Measurements from ENCODE around the gene EED. TPM values are rescaled to one million over a fixed set of nuclear protein-coding genes. Genes with fewer than 3 reads are reported as not detected.
"Not testable (repeated sequence)": the region's sequence is repeated elsewhere in the genome, so short reads cannot be mapped to it uniquely, and the experiment has no call there.

EED gene
- total and polyA plus RNA-seq, 4 donors, result 11.1 to 40.2 (median 16.5) TPM

- Histone ChIP-seq H3K27ac (ENCODE audit: low read depth in 1 of 2, low read length in 1 of 2) (no peak overlapping the region), H3K27me3 (ENCODE audit: control insufficient read depth in 3 of 3, insufficient read depth in 3 of 3, low read length in 2 of 3) (no peaks in the 10 kb centered on the region), H3K9me3 (ENCODE audit: control insufficient read depth in 4 of 4, insufficient read depth in 3 of 4, low read length in 3 of 4) (peaks cover 0 to 1% (median 0%) of the 10 kb centered on the region in 4 donors), H3K36me3 (ENCODE audit: control insufficient read depth in 4 of 4, insufficient read depth in 4 of 4, low read length in 4 of 4) (peaks cover 4 to 32% (median 19%) of the 10 kb centered on the region in 4 donors), H3K9ac (ENCODE audit: insufficient read depth in 1 of 2, low read length in 2 of 2) (no peak overlapping the region), H3K4me1 (ENCODE audit: control insufficient read depth in 5 of 5, insufficient read depth in 5 of 5, low read length in 5 of 5) (peaks cover 0 to 6% (median 2%) of the 10 kb centered on the region in 5 donors), H3K4me3 (no peak overlapping the region)
- no peak for TF ChIP-seq CTCF (IDR thresholded peaks at IDR 0.05; ENCODE audit: control extremely low read depth, extremely low read depth)
- WGBS, 2 donors, result 47 to 80% methylated on average over 3 of the region's 3 CpGs
- DNase-seq (no peak), ATAC-seq (ENCODE audit: insufficient read depth, low FRiP score) (no peak)
Observed at GRCh38 chr11:86279747-86280146, 35.2 kb downstream of the EED start.

GRCh38 chr11:86287468-86287796, 42.9 kb downstream of the EED start:
- H3K36me3 ChIP-seq (ENCODE audit: control insufficient read depth in 4 of 4, insufficient read depth in 4 of 4, low read length in 4 of 4), result peaks cover 4 to 7% (median 5%) of the 10 kb centered on the region in 4 donors
- no peak for TF ChIP-seq CTCF (IDR thresholded peaks at IDR 0.05; ENCODE audit: control extremely low read depth, extremely low read depth)
- no peak overlapping the region for H3K9ac ChIP-seq (ENCODE audit: insufficient read depth in 1 of 2, low read length in 2 of 2)
- H3K4me3 ChIP-seq, result no peak overlapping the region
- no peaks in the 10 kb centered on the region for H3K4me1 ChIP-seq (ENCODE audit: control insufficient read depth in 5 of 5, insufficient read depth in 5 of 5, low read length in 5 of 5)
- peaks cover 0 to 1% (median 0%) of the 10 kb centered on the region in 4 donors for H3K9me3 ChIP-seq (ENCODE audit: control insufficient read depth in 4 of 4, insufficient read depth in 3 of 4, low read length in 3 of 4)
- no peaks in the 10 kb centered on the region for H3K27me3 ChIP-seq (ENCODE audit: control insufficient read depth in 3 of 3, insufficient read depth in 3 of 3, low read length in 2 of 3)
- DNase-seq (no peak), ATAC-seq (ENCODE audit: insufficient read depth, low FRiP score) (no peak)
- 93 to 94% methylated on average over 2 of the region's 2 CpGs for WGBS, 2 donors
- no peak overlapping the region for H3K27ac ChIP-seq (ENCODE audit: low read depth in 1 of 2, low read length in 1 of 2)

GRCh38 chr11:86288776-86289507, 44.4 kb downstream of the EED start:
- Histone ChIP-seq H3K27ac (ENCODE audit: low read depth in 1 of 2, low read length in 1 of 2) (no peak overlapping the region), H3K9ac (ENCODE audit: insufficient read depth in 1 of 2, low read length in 2 of 2) (no peak overlapping the region), H3K4me1 (ENCODE audit: control insufficient read depth in 5 of 5, insufficient read depth in 5 of 5, low read length in 5 of 5) (no peaks in the 10 kb centered on the region), H3K27me3 (ENCODE audit: control insufficient read depth in 3 of 3, insufficient read depth in 3 of 3, low read length in 2 of 3) (no peaks in the 10 kb centered on the region), H3K9me3 (ENCODE audit: control insufficient read depth in 4 of 4, insufficient read depth in 3 of 4, low read length in 3 of 4) (peaks cover 0 to 1% (median 0%) of the 10 kb centered on the region in 4 donors), H3K4me3 (no peak overlapping the region), H3K36me3 (ENCODE audit: control insufficient read depth in 4 of 4, insufficient read depth in 4 of 4, low read length in 4 of 4) (peaks cover 4 to 5% (median 5%) of the 10 kb centered on the region in 4 donors)
- DNase-seq, result no peak
- WGBS, 2 donors, result 77 to 87% methylated on average over 7 of the region's 7 CpGs
- no peak for TF ChIP-seq CTCF (IDR thresholded peaks at IDR 0.05; ENCODE audit: control extremely low read depth, extremely low read depth)
- ATAC-seq (ENCODE audit: insufficient read depth, low FRiP score), result no peak

- H3K4me3 ChIP-seq; H3K9ac ChIP-seq (ENCODE audit: insufficient read depth in 1 of 2, low read length in 2 of 2); H3K27me3 ChIP-seq (ENCODE audit: control insufficient read depth in 3 of 3, insufficient read depth in 3 of 3, low read length in 2 of 3); H3K4me1 ChIP-seq (ENCODE audit: control insufficient read depth in 5 of 5, insufficient read depth in 5 of 5, low read length in 5 of 5); H3K9me3 ChIP-seq (ENCODE audit: control insufficient read depth in 4 of 4, insufficient read depth in 3 of 4, low read length in 3 of 4); ATAC-seq (ENCODE audit: insufficient read depth, low FRiP score); DNase-seq; H3K36me3 ChIP-seq (ENCODE audit: control insufficient read depth in 4 of 4, insufficient read depth in 4 of 4, low read length in 4 of 4); H3K27ac ChIP-seq (ENCODE audit: low read depth in 1 of 2, low read length in 1 of 2): not testable (repeated sequence)
- WGBS, 2 donors, result 83 to 90% methylated on average over 9 of the region's 9 CpGs
Observed at GRCh38 chr11:86289508-86290280, 45.1 kb downstream of the EED start.

All from lung (tissue), 12 donors.